GM12878 (cell line): ENCODE results near the gene UNC13D. TPM values are rescaled to one million over a fixed set of nuclear protein-coding genes. Genes with fewer than 3 reads are reported as not detected.

Experiments used
- ATF3 ChIP-seq: IDR thresholded peaks from 2 replicates; pipeline ENCODE4 v1.6.1; 2011; ENCODE audit warnings: low read depth, mild to moderate bottlenecking, low read length, moderate library complexity, borderline replicate concordance; ENCODE audit errors: extremely low read depth
- BCLAF1 ChIP-seq: fragments of 450-650 bp; IDR thresholded peaks from 2 replicates; pipeline ENCODE4 v1.6.1; 2017; ENCODE audit warnings: antibody characterized with exemption, mild to moderate bottlenecking, moderate library complexity
- CBX3 ChIP-seq: fragments of 200-600 bp; sonication (generic); IDR thresholded peaks from 2 replicates; pipeline ENCODE4 v1.6.1; 2016; ENCODE audit warnings: low read depth, borderline replicate concordance
- CEBPZ ChIP-seq: fragments of 150-350 bp; IDR thresholded peaks from 2 replicates; pipeline ENCODE4 v1.6.1; 2016; ENCODE audit warnings: low read depth, low read length
- DPF2 ChIP-seq: fragments of 450-650 bp; IDR thresholded peaks from 2 replicates; pipeline ENCODE4 v1.6.1; 2017; ENCODE audit warnings: mild to moderate bottlenecking
- GABPA ChIP-seq: IDR thresholded peaks from 2 replicates; pipeline ENCODE4 v1.6.1; 2014; ENCODE audit warnings: antibody characterized with exemption, low read depth, mild to moderate bottlenecking, inconsistent platforms
- KAT2A ChIP-seq: conservative IDR thresholded peaks from 2 replicates; pipeline ENCODE4 v1.6.1; 2011; ENCODE audit warnings: low read depth, low read length; ENCODE audit not compliant: control insufficient read depth
- KDM1A ChIP-seq: fragments of 200-600 bp; sonication (generic); IDR thresholded peaks from 2 replicates; pipeline ENCODE4 v1.6.1; 2016; ENCODE audit warnings: borderline replicate concordance
- MAX ChIP-seq: IDR thresholded peaks from 2 replicates; pipeline ENCODE4 v1.6.1; 2012; ENCODE audit warnings: low read depth, low read length, improper control_type of control experiment
- MLLT1 ChIP-seq: fragments of 450-650 bp; IDR thresholded peaks from 2 replicates; pipeline ENCODE4 v1.6.1; 2016; ENCODE audit warnings: mild to moderate bottlenecking
- SMC3 ChIP-seq: IDR thresholded peaks from 2 replicates; pipeline ENCODE4 v1.6.1; 2011; ENCODE audit warnings: low read length, improper control_type of control experiment, borderline replicate concordance
- SPI1 ChIP-seq: IDR thresholded peaks from 2 replicates; pipeline ENCODE4 v1.6.1; 2011; ENCODE audit warnings: low read depth, mild to moderate bottlenecking, low read length, moderate library complexity, borderline replicate concordance; ENCODE audit not compliant: insufficient read depth
- SREBF2 ChIP-seq: IDR thresholded peaks from 2 replicates; pipeline ENCODE4 v1.6.1; 2012; ENCODE audit warnings: mild to moderate bottlenecking, low read length
- YBX1 ChIP-seq: fragments of 450-650 bp; IDR thresholded peaks from 2 replicates; pipeline ENCODE4 v1.6.1; 2016; ENCODE audit warnings: antibody characterized with exemption
- ZNF622 ChIP-seq: fragments of 450-650 bp; IDR thresholded peaks from 2 replicates; pipeline ENCODE4 v1.6.1; 2017; ENCODE audit warnings: mild to moderate bottlenecking, inconsistent platforms
- ZNF687 ChIP-seq: fragments of 450-650 bp; IDR thresholded peaks from 2 replicates; pipeline ENCODE4 v1.6.1; 2017; ENCODE audit warnings: mild to moderate bottlenecking, moderate library complexity
- polyA plus RNA-seq, 11 experiments: library from polyadenylated mRNA; depleted of rRNA in 4 of 11; unstranded in 6 of 11; stranded (reverse) in 5 of 11; fragments of >200 nt; fragmentation: Nextera tagmentation in 4 of 11; fragmentation: Illumina TruSeq in 1 of 11; extraction: Ambion mirVana in 4 of 11; extraction: Trizol in 1 of 11; gene quantifications; 1 replicate in 1 of 11; 2 replicates in 10 of 11; pipeline versions ENCODE4 v1.2.1 to v1.2.3, GENCODE V29; 2011 to 2016; ENCODE audit warnings: inconsistent platforms in 2 of 11, missing spikeins in 2 of 11, low read depth in 1 of 11
- total RNA-seq, 4 experiments: library from RNA; depleted of rRNA in 3 of 4; stranded (reverse); fragments of >200 nt in 3 of 4; fragmentation: Illumina TruSeq in 1 of 4; extraction: Trizol in 1 of 4; gene quantifications; 2 replicates each; pipeline versions ENCODE4 v1.2.1 to v1.2.3, GENCODE V29; 2013 to 2021

UNC13D gene
- total and polyA plus RNA-seq, 10 of the 15 experiments (the other 5 are each of a cell fraction or from before 2014, with no cell fraction given) = 0.32 to 63.9 (median 25.2) TPM

GRCh38 chr17:75784473-75785015 lies 59.7 kb downstream of the UNC13D start, which contains the start of gene UNK (continued):
- no peak for TF ChIP-seq ZNF687
- TF ChIP-seq MLLT1 = no peak
- TF ChIP-seq SPI1 = peak; percentile 33; the same call in 1 of the 2 replicates
- no peak for TF ChIP-seq ZNF622
- no peak for TF ChIP-seq BCLAF1
- peak; percentile 59; the same call in 1 of the 2 replicates for TF ChIP-seq ATF3
- no peak for TF ChIP-seq KAT2A
- TF ChIP-seq SREBF2 = no peak
- TF ChIP-seq MAX = no peak
- no peak for TF ChIP-seq KDM1A
- TF ChIP-seq SMC3 = no peak
- peak; percentile 62; the same call in 1 of the 2 replicates for TF ChIP-seq DPF2
- TF ChIP-seq CEBPZ = no peak
- TF ChIP-seq GABPA = peak; percentile 53; the same call in 1 of the 2 replicates
- TF ChIP-seq CBX3 = no peak
- no peak for TF ChIP-seq YBX1
